K562 (cell line): ENCODE results near the gene MN1. TPM values are rescaled to one million over a fixed set of nuclear protein-coding genes. Genes with fewer than 3 reads are reported as not detected.

Source experiments
- CHAMP1 ChIP-seq: fragments of 450-650 bp; IDR thresholded peaks from 2 replicates; pipeline ENCODE4 v1.6.1; 2016; ENCODE audit warnings: mild to moderate bottlenecking
- DEAF1 ChIP-seq: fragments of 450-650 bp; formaldehyde crosslinking; IDR thresholded peaks from 2 replicates; pipeline ENCODE4 v1.4.0; 2020; ENCODE audit warnings: mild to moderate bottlenecking, moderate library complexity
- LCOR ChIP-seq: sonication (generic); formaldehyde crosslinking; IDR thresholded peaks from 2 replicates; pipeline ENCODE4 v1.8.0; 2022; ENCODE audit warnings: mild to moderate bottlenecking, missing genetic modification reagents
- RERE ChIP-seq: sonication (generic); formaldehyde crosslinking; IDR thresholded peaks from 2 replicates; pipeline ENCODE4 v1.8.0; 2023; ENCODE audit warnings: missing genetic modification reagents, mild to moderate bottlenecking, borderline replicate concordance
- SMARCB1 ChIP-seq: IDR thresholded peaks from 2 replicates; pipeline ENCODE4 v1.6.1; 2011; ENCODE audit warnings: improper control_type of control experiment, low read depth; ENCODE audit not compliant: insufficient read length
- TEAD1 ChIP-seq, 2 experiments: fragments of 450-650 bp in 1 of 2; sonication (generic) in 1 of 2; formaldehyde crosslinking; IDR thresholded peaks; 2 replicates each; pipeline versions ENCODE4 v1.4.0 to v1.8.0; 2020 to 2022; ENCODE audit warnings: mild to moderate bottlenecking in 2 of 2, missing genetic modification reagents in 1 of 2
- ZC3H11A ChIP-seq: IDR thresholded peaks from 2 replicates; pipeline ENCODE4 v1.6.1; 2012; ENCODE audit warnings: low read depth, low read length, improper control_type of control experiment
- ZNF311 ChIP-seq: fragments of 250-450 bp; sonication (Bioruptor Pico); IDR thresholded peaks from 2 replicates; pipeline ENCODE4 v1.4.0; 2020; ENCODE audit warnings: mild to moderate bottlenecking, moderate library complexity
- ZNF518B ChIP-seq: fragments of 250-450 bp; sonication (Bioruptor Pico); IDR thresholded peaks from 2 replicates; pipeline ENCODE4 v1.5.0; 2021; ENCODE audit warnings: mild to moderate bottlenecking, moderate library complexity
- polyA plus RNA-seq, 8 experiments: library from polyadenylated mRNA; depleted of rRNA in 4 of 8; stranded (reverse) in 5 of 8; unstranded in 3 of 8; fragments of >200 nt; fragmentation: Nextera tagmentation in 2 of 8; fragmentation: Illumina TruSeq in 1 of 8; extraction: Ambion mirVana in 2 of 8; extraction: Trizol in 1 of 8; gene quantifications; 2 replicates each; pipeline versions ENCODE4 v1.2.1 to v1.2.3, GENCODE V29; 2011 to 2014; ENCODE audit warnings: inconsistent platforms in 1 of 8, missing spikeins in 1 of 8
- total RNA-seq, 7 experiments: library from RNA; depleted of rRNA in 6 of 7; stranded (reverse); fragments of >200 nt in 6 of 7; fragmentation: Illumina TruSeq in 2 of 7; extraction: Trizol in 2 of 7; gene quantifications; 2 replicates each; pipeline versions ENCODE4 v1.2.1 to v1.2.3, GENCODE V29; 2011 to 2021; ENCODE audit warnings: low replicate concordance in 1 of 7

MN1 gene
- total and polyA plus RNA-seq, 9 of the 15 experiments (the other 6 are each of a cell fraction or from before 2014, with no cell fraction given): under 0.01 to 0.05 (median 0.03) TPM; not detected in 5

GRCh38 chr22:27754247-27754887 lies 47.2 kb downstream of the MN1 start (continued):
- TF ChIP-seq LCOR (CRISPR knock-in tag): no peak
- no peak for TF ChIP-seq RERE
- TF ChIP-seq ZNF518B (CRISPR knock-in tag): no peak
- TF ChIP-seq TEAD1 (CRISPR knock-in tag; IDR thresholded peaks at IDR 0.05): no peak
- TF ChIP-seq CHAMP1: no peak
- TF ChIP-seq ZC3H11A: no peak
- TF ChIP-seq SMARCB1: no peak
- TF ChIP-seq ZNF311 (CRISPR knock-in tag): no peak
- TF ChIP-seq DEAF1 (CRISPR knock-in tag): no peak
